ENCODE measurements around the gene PLK5.
"Not testable (repeated sequence)": the region's sequence is repeated elsewhere in the genome, so short reads cannot be mapped to it uniquely, and the experiment has no call there.

The PLK5 gene

GRCh38 chr19:1491114-1491848, 32.6 kb upstream of the PLK5 start, which contains the start of gene REEP6:
Gene REEP6 (plus strand): TSS chr19:1491181. CDS start chr19:1491270, 89 bp downstream.
- DNase-seq (ENCODE audit: low read depth in 2 of 2), result no peak

GRCh38 chr19:1491849-1492170, 32.1 kb upstream of the PLK5 start:
- DNase-seq (ENCODE audit: low read depth in 2 of 2), result no peak

- DNase-seq (ENCODE audit: low read depth in 2 of 2), result no peak
These were observed 31.3 kb upstream of the PLK5 start for GRCh38 chr19:1492474-1493006.

- no peak for DNase-seq (ENCODE audit: low read depth in 2 of 2)
These were observed 29.6 kb upstream of the PLK5 start for GRCh38 chr19:1494115-1494815.

GRCh38 chr19:1495051-1495798, 28.7 kb upstream of the PLK5 start:
- no peak for DNase-seq (ENCODE audit: low read depth in 2 of 2)

GRCh38 chr19:1495799-1496713, 27.8 kb upstream of the PLK5 start:
- DNase-seq (ENCODE audit: low read depth in 2 of 2), result no peak

GRCh38 chr19:1496714-1497577, 26.9 kb upstream of the PLK5 start:
- DNase-seq (ENCODE audit: low read depth in 2 of 2), result no peak

GRCh38 chr19:1497578-1498235, 26.2 kb upstream of the PLK5 start:
- no peak for DNase-seq (ENCODE audit: low read depth in 2 of 2)

- DNase-seq (ENCODE audit: low read depth in 2 of 2), result not testable (repeated sequence)
These were observed 24.6 kb upstream of the PLK5 start for GRCh38 chr19:1499231-1499630.

- no peak for DNase-seq (ENCODE audit: low read depth in 2 of 2)
These were observed 22.7 kb upstream of the PLK5 start for GRCh38 chr19:1501200-1501595.

- DNase-seq (ENCODE audit: low read depth in 2 of 2), result no peak
These were observed 21.3 kb upstream of the PLK5 start for GRCh38 chr19:1502433-1503088.

- no peak for DNase-seq (ENCODE audit: low read depth in 2 of 2)
These were observed 20.6 kb upstream of the PLK5 start for GRCh38 chr19:1503089-1503924.

- no peak for DNase-seq (ENCODE audit: low read depth in 2 of 2)
These were observed 19.7 kb upstream of the PLK5 start for GRCh38 chr19:1503925-1504773.

- DNase-seq (ENCODE audit: low read depth in 2 of 2), result no peak
These were observed 18.9 kb upstream of the PLK5 start for GRCh38 chr19:1505012-1505411.

- DNase-seq (ENCODE audit: low read depth in 2 of 2), result no peak
These were observed 17.6 kb upstream of the PLK5 start for GRCh38 chr19:1505991-1506881.

- DNase-seq (ENCODE audit: low read depth in 2 of 2), result no peak
These were observed 16.7 kb upstream of the PLK5 start for GRCh38 chr19:1507192-1507660.

Data from fibroblast of skin of left quadriceps (primary cell).